Endothelial cell of umbilical vein (primary cell): ENCODE measurements around the gene MSRB2.

Source experiments
- CTCF ChIP-seq, 2 donors: IDR thresholded peaks; 1 replicate in 1 of 2; 2 replicates in 1 of 2; pipeline ENCODE4 v1.5.1; 2011; ENCODE audit warnings: low read length in 2 of 2, mild to moderate bottlenecking in 2 of 2, moderate library complexity in 2 of 2, control low read depth in 1 of 2, inconsistent platforms in 1 of 2, low read depth in 1 of 2; ENCODE audit not compliant: insufficient read depth in 1 of 2; ENCODE audit errors: extremely low read depth in 1 of 2
- EZH2 ChIP-seq: IDR thresholded peaks from 2 replicates; pipeline ENCODE4 v1.6.1; 2012; ENCODE audit warnings: borderline replicate concordance, low read depth, mild to moderate bottlenecking, moderate library complexity, low read length, inconsistent platforms; ENCODE audit not compliant: severe bottlenecking
- FOS ChIP-seq: IDR thresholded peaks from 2 replicates; pipeline ENCODE4 v1.6.1; 2011; ENCODE audit warnings: mild to moderate bottlenecking, low read length, moderate library complexity, borderline replicate concordance; ENCODE audit not compliant: insufficient read depth
- GATA2 ChIP-seq: IDR thresholded peaks from 2 replicates; pipeline ENCODE4 v1.7.0; 2011; ENCODE audit warnings: low read depth, mild to moderate bottlenecking, moderate library complexity, mixed read lengths, low read length; ENCODE audit not compliant: insufficient read length, insufficient read depth
- JUN ChIP-seq: IDR thresholded peaks from 2 replicates; pipeline ENCODE4 v1.6.1; 2011; ENCODE audit warnings: borderline replicate concordance, low read depth; ENCODE audit not compliant: insufficient read length, insufficient read depth
- MAX ChIP-seq: IDR thresholded peaks from 2 replicates; pipeline ENCODE4 v1.6.1; 2011; ENCODE audit not compliant: insufficient read depth, insufficient read length
- POLR2A ChIP-seq: IDR thresholded peaks from 2 replicates; pipeline ENCODE4 v1.6.1; 2012; ENCODE audit warnings: low read depth, mild to moderate bottlenecking, control low read depth, low read length
- POLR2AphosphoS5 ChIP-seq: IDR thresholded peaks from 2 replicates; pipeline ENCODE4 v1.6.1; 2012; ENCODE audit warnings: low read depth, mild to moderate bottlenecking, control low read depth, low read length, moderate library complexity; ENCODE audit not compliant: insufficient read depth

- TF ChIP-seq JUN (no peak), MAX (no peak), CTCF (IDR thresholded peaks at IDR 0.05; ENCODE audit: extremely low read depth in 1 of 2, insufficient read depth in 1 of 2, low read depth in 1 of 2, low read length in 2 of 2) (no peak), POLR2AphosphoS5 (no peak), POLR2A (no peak), EZH2 (no peak), FOS (no peak), GATA2 (no peak)
These were observed 44.1 kb upstream of the MSRB2 start for GRCh38 chr10:23051278-23051677.
